HG03060 (cell line): ENCODE data around the gene WWC2.
"Not testable (repeated sequence)": the region's sequence is repeated elsewhere in the genome, so short reads cannot be mapped to it uniquely, and the experiment has no call there.

Experiments
- ATAC-seq: cut with Tn5 transposase; IDR thresholded peaks from one replicate; pipeline ENCODE4 v1.9.1; 2021; ENCODE audit warnings: low read depth, moderate number of reproducible peaks; ENCODE audit not compliant: unreplicated experiment

The WWC2 gene

DNA sequence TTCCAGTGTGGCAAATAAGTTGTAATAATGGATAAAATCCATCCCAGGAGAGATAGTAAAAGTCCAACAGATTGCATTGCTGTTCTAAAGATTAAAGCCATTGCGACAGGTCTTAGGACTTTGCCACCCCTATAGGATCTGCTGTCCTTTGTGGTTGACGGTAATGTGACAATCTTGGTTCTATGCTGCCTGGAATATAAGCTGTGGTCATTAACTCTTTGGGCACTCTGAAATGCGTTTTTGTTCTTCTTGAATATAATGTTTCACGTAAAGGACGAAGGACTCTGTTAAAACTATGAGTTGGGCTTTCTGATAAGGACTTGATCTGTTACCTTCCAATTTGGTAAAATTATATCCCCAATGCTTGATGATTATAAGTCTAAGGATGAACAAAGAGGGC, 223.3 kb downstream of the WWC2 start, which contains the start of gene CLDN24:
Gene CLDN24 (minus strand): TSS at position 101 of the 400 bp plus-strand sequence. CDS start 0 bp downstream, at position 101.
- no peak for ATAC-seq

DNA sequence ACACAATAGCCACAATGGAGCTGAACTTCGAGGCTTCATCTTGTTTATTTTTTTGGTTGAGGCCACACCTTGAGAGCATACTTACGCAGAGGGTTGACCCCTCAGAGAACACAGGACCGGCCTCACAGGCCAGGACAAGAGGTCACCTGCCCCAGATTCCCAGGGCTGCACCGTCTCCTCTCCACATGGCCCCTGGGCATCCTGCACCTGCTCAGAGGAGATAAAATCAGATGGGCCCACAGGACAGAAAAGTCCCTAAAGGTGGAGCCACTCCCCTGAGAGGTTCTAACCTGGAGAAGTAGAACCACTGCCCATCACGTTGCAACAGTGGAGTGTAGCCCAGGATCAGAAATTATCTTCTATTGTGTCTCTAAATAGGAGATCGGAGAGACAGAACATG, 224.2 kb downstream of the WWC2 start:
- no peak for ATAC-seq

GRCh38 chr4:183324056-183324455, 225.0 kb downstream of the WWC2 start:
- ATAC-seq, result not testable (repeated sequence)

DNA sequence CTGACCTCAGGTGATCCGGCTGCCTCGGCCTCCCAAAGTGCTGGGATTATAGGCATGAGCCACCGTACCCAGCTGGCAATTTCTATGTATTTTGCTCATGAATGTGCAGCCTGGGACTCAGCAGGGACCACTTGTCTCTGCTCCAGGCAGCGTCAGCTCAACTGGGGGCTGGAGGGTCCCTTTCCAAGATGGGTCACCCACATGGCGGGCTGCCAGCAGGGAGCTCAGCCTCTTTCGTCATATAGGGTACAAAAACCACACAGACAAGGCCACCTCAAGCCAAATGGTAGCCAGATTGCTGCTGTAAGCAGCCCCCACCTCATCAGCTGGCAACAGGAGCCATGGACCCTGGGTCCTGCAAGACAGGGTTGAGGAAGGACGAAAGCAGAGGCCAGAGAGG, 225.6 kb downstream of the WWC2 start:
- no peak for ATAC-seq

GRCh38 chr4:183326387-183326786, 227.3 kb downstream of the WWC2 start:
- ATAC-seq, result not testable (repeated sequence)

- peak; percentile 56 for ATAC-seq
These were observed 227.8 kb downstream of the WWC2 start for GRCh38 chr4:183326853-183327252.

GRCh38 chr4:183327827-183328226, 228.8 kb downstream of the WWC2 start:
- ATAC-seq, result no peak

DNA sequence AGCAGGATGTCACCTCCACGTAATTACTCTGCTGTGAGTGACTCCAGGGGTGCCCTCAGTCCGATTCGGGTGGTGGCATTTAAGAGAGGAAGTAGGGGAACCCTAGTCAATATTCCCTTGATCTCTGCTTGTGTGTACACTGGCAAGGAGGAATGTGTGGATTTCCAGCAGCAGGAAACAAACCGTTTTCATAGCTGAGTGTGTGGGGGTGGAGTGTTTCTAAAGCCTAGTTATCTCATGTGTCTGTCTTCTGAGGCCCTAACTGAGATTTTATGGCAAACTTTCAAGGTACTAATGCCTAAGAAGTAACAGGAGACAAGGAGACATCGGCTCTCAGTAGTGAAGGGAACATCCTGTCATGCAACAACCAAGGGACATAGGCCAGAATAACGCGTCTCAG, 229.8 kb downstream of the WWC2 start:
- no peak for ATAC-seq

DNA sequence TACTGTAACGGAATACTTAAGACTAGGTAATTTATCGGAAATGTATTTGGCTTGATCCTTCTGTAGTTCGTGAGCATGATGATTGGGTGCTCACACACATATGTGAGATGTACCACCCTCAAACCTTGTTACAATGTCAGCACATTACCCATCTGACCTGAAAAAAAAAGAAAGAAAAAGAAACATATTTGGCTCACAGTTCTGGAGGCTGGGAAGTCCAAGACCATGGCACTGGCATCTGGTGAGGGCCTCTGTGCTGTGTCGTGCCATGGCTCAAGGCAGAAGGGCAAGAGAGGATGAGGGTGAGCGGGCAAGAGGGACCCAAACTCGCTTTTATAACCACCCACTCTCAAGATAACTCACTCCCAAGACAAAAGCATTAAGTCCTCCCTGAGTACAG, 230.2 kb downstream of the WWC2 start:
- ATAC-seq, result no peak

DNA sequence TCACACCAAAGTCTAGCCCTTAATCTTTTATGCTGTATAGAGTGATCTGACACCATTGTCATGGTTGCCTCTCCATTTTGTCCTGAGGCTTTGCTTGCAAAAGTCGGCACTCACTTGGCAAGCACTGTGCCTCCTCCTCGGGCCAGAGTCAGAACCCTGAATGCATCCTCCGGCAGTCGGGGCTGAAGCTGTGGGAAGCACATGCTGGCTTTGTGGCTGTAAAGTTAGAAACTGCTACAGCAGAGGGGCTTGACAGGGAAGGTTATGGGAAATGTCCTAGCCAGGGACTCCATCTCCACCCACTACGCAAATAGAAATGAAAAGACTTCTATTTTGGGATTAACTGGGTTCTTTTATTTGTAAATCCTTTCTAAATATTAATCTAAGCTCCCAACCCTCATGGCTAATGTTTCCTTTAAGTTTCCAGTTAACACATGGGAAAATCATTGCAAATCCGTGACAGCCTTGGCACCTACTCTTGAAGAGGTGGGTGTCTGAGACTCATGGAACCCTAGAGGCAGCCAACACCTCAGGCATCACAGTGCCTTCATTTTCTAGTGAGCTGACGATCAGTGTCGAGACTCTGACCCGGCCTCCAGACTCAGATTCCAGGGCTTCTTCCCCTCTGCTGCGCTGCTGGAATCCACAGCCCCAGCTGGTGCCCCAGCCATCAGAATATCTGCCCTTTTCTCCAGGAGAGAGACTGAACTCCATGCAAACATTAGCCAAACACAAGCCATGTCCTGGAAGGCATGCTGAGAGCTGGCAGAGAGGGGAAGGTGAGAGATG, 231.1 kb downstream of the WWC2 start:
- ATAC-seq, result no peak

DNA sequence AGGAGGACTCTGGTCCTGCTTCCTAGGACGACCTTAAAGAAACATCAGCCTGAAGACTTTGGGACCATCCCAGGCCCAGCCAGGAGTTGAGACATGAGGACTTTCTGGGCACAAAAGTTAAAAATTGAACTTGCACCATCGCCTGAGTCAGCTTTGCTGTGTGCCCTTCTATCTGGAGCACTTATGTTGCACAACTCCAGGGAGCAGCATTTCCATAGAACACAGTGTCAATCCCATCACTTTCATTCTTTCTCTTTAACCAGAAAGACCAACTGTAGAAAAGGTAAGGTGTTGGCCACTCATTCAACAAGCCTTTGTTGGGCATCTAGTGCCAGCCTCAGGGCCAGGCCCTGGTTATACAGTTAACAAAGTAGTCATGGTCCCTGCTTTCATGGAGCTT, 231.8 kb downstream of the WWC2 start:
- no peak for ATAC-seq

DNA sequence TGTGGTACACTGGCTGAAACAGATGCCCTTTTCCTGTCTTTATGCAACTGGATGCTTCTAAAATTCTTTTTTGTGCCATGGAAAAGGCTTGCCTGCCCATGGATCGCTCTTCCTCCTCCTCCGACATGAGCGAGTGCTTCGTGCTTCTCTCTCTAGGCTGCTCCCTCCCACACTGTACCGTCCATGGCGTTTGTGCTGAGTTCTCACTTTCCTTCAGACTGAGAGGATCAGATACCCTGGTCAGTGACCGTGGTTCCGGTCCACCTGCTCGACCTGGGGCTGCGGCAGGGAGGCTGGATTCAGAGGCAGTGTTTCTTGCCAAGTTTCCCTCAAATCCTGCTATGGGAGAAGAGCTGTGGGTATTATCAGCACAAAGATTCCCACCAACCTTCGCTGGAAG, 233.4 kb downstream of the WWC2 start:
- ATAC-seq, result no peak

DNA sequence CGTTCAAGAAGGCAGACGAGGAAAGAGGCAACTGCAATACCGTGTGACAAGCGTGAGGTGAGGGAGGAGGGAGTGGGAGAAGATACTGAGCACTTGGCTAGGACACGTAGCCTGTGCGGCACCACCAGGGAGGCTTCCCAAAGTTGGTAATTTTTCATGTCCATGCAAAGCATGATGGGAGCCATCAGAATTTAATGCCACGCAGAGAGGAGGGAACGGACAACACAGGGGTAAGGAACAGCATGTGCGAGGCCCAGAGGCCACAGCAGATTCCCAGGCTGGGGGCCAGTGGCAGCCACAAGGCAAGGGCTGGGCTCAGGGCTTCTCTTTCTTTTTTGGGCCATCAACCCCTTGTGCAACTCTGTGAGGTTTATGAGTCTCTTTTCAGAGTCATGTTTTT, 234.1 kb downstream of the WWC2 start:
- ATAC-seq, result no peak

GRCh38 chr4:183333983-183334382, 234.9 kb downstream of the WWC2 start:
- ATAC-seq, result no peak

GRCh38 chr4:183335369-183335940, 236.4 kb downstream of the WWC2 start:
- ATAC-seq, result no peak

GRCh38 chr4:183337349-183337748, 238.3 kb downstream of the WWC2 start:
- ATAC-seq, result no peak

DNA sequence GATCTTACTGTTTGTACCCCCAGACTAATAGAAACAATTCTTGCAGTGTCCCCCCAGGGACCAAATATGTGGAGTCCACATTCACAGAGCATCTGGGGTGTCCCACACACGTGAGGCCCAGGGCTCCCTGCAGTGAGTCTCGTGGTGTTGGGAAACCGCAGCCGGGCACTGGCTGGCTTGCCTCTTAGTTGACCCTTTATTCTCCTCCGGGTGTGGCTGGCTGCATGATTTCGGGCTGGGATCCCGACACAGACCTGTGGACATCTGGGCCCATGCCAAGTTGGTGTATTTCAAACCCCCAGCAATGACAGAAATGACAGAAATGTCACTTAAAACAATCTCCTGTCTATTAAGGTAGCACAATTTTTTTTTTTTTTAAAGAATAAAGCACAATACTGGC, 238.8 kb downstream of the WWC2 start:
- no peak for ATAC-seq

DNA sequence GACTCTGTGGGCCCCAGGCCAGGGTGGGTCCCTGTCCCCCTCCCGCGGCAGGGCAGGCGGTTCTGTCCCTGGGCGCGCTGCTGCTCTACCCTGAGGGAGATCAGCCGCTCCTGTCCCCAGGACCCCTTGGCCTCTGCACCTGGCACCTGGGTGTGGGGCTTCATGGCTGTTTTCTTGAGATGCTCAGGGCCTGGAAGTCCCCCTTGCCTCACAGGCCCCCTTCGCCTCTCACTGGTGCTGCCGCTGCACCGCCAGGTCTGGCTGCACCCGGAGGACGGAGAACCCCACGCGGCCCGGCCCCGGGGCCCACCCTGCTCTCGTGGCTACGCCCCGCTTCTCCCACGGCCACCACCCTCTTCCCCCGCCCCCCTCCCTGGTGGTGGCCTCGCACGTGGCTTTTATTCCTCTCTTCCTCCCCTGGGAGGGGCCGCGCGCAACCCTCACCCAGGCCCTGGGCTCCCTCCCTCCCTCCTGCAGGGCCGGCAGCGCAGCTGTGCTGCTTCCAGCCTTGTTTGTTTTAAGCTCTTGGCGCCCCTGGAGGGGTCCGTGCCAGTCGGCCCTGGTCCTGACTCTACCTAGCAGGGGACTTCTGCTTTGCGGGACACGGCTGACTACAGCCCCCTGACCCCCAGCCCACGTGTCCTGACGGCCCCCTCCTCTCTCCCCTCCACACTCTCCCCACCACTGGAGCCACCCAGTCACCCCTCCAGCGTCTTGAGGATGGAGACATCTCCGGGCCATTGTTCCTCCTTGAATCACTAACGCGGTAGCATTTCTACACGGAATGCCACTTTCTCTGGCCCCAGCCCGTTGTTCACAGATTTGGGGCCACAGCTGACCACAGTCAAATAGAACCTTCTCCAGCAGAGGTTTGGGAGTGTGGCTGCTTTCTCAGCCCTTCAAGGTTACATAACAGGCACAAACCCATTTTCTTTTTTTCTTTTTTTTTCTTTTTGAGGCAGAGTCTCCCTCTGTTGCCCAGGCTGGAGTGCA, 243.8 kb downstream of the WWC2 start:
- no peak for ATAC-seq

DNA sequence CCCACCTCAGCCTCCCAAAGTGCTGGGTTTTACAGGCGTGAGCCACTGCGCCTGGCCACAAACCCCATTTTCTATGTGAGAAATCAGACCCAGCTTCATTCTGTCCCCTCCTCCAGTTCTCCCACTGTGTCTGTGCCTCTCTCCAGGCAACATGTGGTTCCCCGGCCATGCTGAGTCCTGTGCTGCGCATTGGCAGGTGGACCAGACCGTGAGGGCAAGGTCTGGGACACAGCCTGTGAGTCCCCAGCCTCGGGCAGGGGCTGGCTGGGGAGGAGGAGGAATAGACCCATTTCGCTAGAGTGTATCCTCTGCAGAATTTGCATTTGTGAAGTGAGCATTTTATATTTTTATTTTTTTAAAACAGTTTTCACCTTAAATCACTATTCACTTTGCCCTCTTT, 244.7 kb downstream of the WWC2 start:
- no peak for ATAC-seq

DNA sequence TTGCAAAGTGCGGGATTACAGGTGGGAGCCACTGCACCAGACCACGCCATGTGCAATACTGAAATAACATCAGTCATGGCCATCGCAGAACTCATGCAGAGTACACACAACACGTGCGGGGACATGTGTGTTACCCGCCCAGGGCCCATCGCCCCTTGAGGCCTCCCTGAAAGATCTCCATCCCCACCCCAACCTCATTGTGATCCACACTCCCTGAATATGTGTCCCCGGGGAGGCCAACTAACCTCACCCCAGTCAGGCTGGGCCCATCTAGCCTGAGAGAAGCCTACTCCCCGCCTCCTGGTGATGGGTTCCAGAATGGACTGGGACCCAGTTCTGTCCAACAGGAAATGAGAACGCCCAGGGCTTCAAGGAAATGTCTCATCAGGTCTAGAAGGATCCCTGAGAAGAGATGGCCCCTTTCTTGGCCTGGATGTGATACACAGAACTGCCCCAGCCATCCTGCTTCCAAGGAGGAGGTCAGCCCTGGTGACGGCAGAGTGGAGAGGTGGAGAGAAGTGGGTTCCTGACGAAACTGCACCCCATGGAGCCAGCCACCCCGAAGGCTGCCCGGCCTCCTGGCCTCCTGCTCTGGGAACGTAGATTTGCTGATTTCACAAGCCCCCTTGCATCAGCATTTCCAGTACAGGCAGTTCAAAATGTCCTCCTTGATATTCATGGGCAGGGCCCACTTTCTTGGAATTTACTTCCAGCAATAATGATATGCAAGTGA, 245.6 kb downstream of the WWC2 start:
- ATAC-seq, result no peak
